ENCODE measurements around the gene NF2. TPM values are rescaled to one million over a fixed set of nuclear protein-coding genes. Genes with fewer than 3 reads are reported as not detected.

NF2 gene
- total RNA-seq, 3 donors from 2014 or later: 21.1 to 36.1 (median 31.8) TPM

DNA sequence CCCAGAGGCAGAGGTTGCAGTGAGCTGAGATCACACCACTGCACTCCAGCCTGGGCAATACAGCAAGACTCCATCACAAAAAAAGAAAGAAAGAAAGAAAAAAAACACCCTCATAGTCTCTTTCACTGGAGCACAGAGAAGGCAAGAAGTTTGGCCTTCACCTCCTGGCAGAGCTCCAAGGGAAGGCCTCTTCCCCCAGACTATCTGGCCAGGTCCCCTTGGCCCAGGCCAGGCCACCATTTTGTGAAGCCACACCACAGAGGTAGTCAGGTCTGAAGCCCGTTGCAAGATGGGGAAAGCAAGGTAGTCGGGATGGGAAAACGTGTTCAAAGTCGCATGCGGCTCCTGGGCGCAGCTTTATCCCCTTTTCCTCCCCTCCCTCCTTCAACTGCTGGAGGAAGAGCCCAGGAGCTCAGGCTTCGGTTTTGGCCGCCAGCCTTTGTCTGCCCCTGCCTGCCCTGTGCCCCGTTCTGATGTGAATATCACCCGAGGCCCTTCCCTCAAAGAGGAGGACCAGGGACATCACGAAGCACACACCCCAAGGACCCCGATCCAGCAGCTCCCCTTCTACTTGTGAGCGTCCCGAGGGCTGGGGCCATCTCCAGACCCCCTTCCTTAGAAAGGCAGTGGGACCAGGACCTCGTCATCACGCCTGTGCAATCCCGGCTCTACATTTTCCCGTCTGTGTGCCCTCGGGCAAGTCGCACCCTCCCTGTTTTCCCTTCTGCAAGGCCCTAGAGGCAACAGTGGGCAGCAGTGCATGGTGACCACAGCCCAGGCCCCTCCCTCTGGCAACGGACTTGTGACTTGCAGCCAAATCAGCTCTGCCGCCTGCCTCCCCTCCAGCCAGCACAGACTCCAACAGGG is 134.1 kb downstream of the NF2 start:
- no peak for DNase-seq (ENCODE audit: low spot score in 2 of 2)
- no peak overlapping the region for H3K4me3 ChIP-seq
- no peaks in the 10 kb centered on the region for H3K36me3 ChIP-seq
- no peaks in the 10 kb centered on the region for H3K9me3 ChIP-seq
- no peak for TF ChIP-seq POLR2A (IDR thresholded peaks at IDR 0.05)
- TF ChIP-seq, protein P1, sequence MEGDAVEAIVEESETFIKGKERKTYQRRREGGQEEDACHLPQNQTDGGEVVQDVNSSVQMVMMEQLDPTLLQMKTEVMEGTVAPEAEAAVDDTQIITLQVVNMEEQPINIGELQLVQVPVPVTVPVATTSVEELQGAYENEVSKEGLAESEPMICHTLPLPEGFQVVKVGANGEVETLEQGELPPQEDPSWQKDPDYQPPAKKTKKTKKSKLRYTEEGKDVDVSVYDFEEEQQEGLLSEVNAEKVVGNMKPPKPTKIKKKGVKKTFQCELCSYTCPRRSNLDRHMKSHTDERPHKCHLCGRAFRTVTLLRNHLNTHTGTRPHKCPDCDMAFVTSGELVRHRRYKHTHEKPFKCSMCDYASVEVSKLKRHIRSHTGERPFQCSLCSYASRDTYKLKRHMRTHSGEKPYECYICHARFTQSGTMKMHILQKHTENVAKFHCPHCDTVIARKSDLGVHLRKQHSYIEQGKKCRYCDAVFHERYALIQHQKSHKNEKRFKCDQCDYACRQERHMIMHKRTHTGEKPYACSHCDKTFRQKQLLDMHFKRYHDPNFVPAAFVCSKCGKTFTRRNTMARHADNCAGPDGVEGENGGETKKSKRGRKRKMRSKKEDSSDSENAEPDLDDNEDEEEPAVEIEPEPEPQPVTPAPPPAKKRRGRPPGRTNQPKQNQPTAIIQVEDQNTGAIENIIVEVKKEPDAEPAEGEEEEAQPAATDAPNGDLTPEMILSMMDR (IDR thresholded peaks at IDR 0.05): no peak
- no peak for TF ChIP-seq POLR2AphosphoS5 (IDR thresholded peaks at IDR 0.05)
- intact Hi-C loops (cut with DNase I; ENCODE audit: low total_unique reads): loop anchor here (10.0 kb wide), 1 partner anchor 1317 kb away; no protein-coding TSS in a partner anchor
- no peaks in the 10 kb centered on the region for H3K4me1 ChIP-seq
- H3K27me3 ChIP-seq: no peaks in the 10 kb centered on the region
- no peak overlapping the region for H3K27ac ChIP-seq

GRCh38 chr22:29738118-29738815 is 134.8 kb downstream of the NF2 start:
- no peak for TF ChIP-seq POLR2A (IDR thresholded peaks at IDR 0.05)
- no peak for TF ChIP-seq POLR2AphosphoS5 (IDR thresholded peaks at IDR 0.05)
- TF ChIP-seq, protein P1 (IDR thresholded peaks at IDR 0.05): no peak

GRCh38 chr22:29739346-29739875 is 136.0 kb downstream of the NF2 start:
- intact Hi-C loops (cut with DNase I; ENCODE audit: low total_unique reads): loop anchor here (10.0 kb wide), 1 partner anchor 1315 kb away; no protein-coding TSS in a partner anchor
- no peaks in the 10 kb centered on the region for H3K4me1 ChIP-seq
- H3K4me3 ChIP-seq: no peak overlapping the region
- H3K27ac ChIP-seq: no peak overlapping the region
- no peaks in the 10 kb centered on the region for H3K36me3 ChIP-seq
- no peaks in the 10 kb centered on the region for H3K27me3 ChIP-seq
- no peak for DNase-seq (ENCODE audit: low spot score in 2 of 2)
- TF ChIP-seq POLR2AphosphoS5 (IDR thresholded peaks at IDR 0.05): no peak
- TF ChIP-seq, protein P1 (IDR thresholded peaks at IDR 0.05): no peak
- no peaks in the 10 kb centered on the region for H3K9me3 ChIP-seq

More at GRCh38 chr22:29738118-29738815, 134.8 kb downstream of the NF2 start:
- Histone ChIP-seq H3K27ac (no peak overlapping the region), H3K27me3 (no peaks in the 10 kb centered on the region), H3K9me3 (no peaks in the 10 kb centered on the region), H3K4me1 (no peaks in the 10 kb centered on the region), H3K36me3 (no peaks in the 10 kb centered on the region), H3K4me3 (no peak overlapping the region)
- intact Hi-C loops (cut with DNase I; ENCODE audit: low total_unique reads): loop anchor here (10.0 kb wide), 1 partner anchor 1317 kb away; no protein-coding TSS in a partner anchor
- DNase-seq (ENCODE audit: low spot score in 2 of 2): no peak

DNA sequence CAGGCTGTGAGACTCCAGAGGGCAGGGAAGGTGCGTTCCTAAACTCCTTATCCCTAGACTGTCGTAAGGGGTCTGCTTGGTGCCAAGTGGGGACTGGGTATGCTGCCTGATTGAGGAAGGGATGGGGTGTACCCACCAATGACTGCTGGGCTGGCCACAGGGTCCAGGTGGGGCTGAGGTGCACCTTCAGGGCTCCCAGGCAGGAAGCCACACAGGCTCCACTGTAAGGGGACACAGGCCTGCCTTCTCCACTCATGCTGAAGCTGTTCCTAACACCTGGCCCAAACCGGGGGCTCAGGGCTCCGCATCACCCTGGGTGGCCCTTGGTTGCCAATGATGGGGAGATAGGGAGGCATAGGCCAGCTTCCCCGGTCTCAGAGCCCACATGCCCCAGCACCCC is 136.8 kb downstream of the NF2 start:
- no peaks in the 10 kb centered on the region for H3K4me1 ChIP-seq
- no peaks in the 10 kb centered on the region for H3K36me3 ChIP-seq
- H3K27me3 ChIP-seq: no peaks in the 10 kb centered on the region
- H3K4me3 ChIP-seq: no peak overlapping the region
- DNase-seq (ENCODE audit: low spot score in 2 of 2): no peak
- intact Hi-C loops (cut with DNase I; ENCODE audit: low total_unique reads): no loop called here
- TF ChIP-seq POLR2AphosphoS5 (IDR thresholded peaks at IDR 0.05) (no peak), POLR2A (IDR thresholded peaks at IDR 0.05) (no peak)
- TF ChIP-seq, protein P1 (IDR thresholded peaks at IDR 0.05): no peak
- no peaks in the 10 kb centered on the region for H3K9me3 ChIP-seq
- H3K27ac ChIP-seq: no peak overlapping the region

All from breast epithelium (tissue), 4 donors.